Measurements from ENCODE around the gene LSM12.

The LSM12 gene

DNA sequence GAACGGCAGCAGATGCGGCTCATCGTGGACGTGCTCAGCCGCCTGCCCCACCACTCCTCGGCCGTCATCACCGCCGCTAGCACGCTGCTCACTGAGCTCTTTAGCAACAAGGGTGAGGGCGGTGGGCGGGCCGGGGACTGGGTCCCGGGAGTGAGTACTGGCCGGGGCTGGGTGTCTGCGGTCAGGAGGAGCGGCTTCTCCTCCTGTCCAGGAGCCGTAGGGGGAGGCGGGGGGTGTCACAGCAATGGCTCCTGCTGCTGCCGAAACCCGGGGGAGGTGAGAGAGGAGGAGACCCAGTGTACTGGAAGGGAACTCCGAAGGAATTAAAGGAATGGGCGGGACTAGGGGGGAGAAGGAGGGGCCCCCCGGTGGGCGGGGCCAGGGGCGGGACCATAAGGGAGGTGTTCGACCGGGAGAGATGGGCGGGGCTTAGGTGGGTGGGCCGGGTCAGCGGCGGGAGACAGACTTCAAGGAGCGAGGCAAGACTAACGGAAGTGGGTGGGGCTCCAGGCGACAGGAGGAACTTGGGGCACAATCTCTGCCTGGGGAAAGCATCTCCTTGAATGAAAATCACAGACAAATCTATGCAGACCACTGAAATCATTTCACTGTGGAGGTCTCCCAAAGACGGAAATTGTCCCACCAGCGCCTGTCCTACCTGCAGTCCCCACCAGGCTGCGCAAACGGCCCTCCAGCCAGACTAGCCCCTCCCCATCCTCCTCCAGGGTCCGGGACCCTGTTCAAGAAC is 59.7 kb downstream of the LSM12 start:
- peak; percentile 89 for DNase-seq (ENCODE audit: low read depth)
- H3K4me3 ChIP-seq (ENCODE audit: low read depth, low read length) = peak overlapping the region; percentile 79
- TF ChIP-seq, protein P1, sequence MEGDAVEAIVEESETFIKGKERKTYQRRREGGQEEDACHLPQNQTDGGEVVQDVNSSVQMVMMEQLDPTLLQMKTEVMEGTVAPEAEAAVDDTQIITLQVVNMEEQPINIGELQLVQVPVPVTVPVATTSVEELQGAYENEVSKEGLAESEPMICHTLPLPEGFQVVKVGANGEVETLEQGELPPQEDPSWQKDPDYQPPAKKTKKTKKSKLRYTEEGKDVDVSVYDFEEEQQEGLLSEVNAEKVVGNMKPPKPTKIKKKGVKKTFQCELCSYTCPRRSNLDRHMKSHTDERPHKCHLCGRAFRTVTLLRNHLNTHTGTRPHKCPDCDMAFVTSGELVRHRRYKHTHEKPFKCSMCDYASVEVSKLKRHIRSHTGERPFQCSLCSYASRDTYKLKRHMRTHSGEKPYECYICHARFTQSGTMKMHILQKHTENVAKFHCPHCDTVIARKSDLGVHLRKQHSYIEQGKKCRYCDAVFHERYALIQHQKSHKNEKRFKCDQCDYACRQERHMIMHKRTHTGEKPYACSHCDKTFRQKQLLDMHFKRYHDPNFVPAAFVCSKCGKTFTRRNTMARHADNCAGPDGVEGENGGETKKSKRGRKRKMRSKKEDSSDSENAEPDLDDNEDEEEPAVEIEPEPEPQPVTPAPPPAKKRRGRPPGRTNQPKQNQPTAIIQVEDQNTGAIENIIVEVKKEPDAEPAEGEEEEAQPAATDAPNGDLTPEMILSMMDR (IDR thresholded peaks at IDR 0.05; ENCODE audit: low read depth, low read length, missing control alignments) = peak; percentile 78

DNA sequence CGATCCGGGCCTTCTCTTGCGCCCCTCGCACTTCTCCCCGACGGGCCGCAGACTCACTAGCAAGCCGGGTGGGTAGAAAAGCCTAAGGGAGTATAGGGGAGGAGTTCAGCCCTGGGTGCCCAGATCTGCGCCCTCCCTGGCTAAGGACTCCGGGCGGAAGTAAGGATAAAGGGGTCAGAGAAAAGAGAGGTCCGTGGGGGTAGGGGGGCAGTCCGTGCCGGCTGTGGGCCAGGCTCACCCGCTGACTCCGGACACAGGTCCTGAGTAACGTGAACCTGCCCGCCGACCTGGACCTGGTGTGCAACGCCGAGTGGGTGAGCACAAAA is 60.2 kb downstream of the LSM12 start:
- TF ChIP-seq, protein P1 (IDR thresholded peaks at IDR 0.05; ENCODE audit: low read depth, low read length, missing control alignments) = no peak
- no peak for DNase-seq (ENCODE audit: low read depth)

DNA sequence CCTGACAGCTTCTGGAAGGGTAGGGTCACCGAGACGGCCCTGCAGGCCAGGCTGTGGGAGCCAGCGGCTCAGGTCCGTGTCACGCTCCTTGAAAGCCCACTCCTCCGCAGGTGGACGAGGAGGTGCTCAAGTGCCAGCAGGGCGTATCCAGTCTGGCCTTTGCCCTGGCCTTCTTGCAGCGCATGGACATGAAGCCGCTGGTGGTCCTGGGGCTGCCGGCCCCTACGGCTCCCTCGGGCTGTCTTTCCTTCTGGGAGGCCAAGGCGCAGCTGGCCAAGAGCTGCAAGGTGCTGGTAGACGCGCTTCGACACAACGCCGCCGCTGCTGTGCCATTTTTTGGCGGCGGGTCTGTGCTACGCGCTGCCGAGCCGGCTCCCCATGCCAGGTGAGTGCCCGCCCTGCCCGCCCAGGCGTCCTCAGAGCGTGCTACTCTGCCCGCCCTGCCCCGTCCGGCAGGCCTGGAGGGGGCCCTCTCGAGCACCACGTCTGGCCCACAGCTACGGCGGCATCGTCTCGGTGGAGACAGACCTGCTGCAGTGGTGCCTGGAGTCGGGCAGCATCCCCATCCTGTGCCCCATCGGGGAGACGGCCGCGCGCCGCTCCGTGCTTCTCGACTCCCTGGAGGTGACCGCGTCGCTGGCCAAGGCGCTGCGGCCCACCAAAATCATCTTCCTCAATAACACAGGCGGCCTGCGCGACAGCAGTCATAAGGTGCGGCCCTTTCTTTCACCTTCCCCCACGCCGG is 60.8 kb downstream of the LSM12 start:
- TF ChIP-seq, protein P1 (IDR thresholded peaks at IDR 0.05; ENCODE audit: low read depth, low read length, missing control alignments) = peak; percentile 21
- H3K4me3 ChIP-seq (ENCODE audit: low read depth, low read length) = peak overlapping the region; percentile 79; the same call in 1 of the 2 replicates
- no peak for DNase-seq (ENCODE audit: low read depth)

More for the DNA sequence above, 60.2 kb downstream of the LSM12 start:
- H3K4me3 ChIP-seq (ENCODE audit: low read depth, low read length) = peak overlapping the region; percentile 79

DNA sequence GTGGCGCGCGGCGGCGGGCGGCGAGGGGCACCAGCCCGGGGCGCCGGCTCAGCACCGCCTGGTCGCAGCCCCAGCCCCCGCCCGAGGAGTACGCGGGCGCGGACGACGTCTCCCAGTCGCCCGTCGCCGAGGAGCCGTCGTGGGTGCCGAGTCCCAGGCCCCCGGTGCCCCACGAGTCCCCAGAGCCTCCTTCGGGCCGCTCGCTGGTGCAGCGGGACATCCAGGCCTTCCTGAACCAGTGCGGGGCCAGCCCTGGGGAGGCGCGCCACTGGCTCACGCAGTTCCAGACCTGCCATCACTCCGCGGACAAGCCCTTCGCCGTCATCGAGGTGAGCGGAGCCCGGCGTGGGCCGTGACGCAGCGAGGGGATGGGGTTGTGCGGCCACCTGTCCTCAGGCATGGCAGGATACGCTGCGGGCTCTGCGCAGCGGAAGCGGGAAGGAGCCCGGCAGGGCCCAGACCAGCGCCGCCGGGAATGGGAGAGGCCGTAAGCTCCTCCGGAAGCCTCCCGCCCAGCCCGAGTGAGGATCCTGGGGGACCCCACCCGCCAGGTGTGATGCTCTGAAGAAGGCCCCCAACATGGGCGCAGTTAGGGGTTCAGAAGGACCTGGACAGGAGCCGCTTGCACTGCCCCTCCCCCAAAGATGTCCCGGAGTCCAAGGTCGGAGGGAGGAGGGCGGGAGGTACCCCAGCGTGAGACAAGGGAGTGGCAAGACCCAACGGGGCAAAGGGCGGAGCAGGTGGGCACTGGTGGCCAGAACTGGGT is 61.5 kb downstream of the LSM12 start:
- H3K4me3 ChIP-seq (ENCODE audit: low read depth, low read length) = no peak overlapping the region
- DNase-seq (ENCODE audit: low read depth) = no peak
- TF ChIP-seq, protein P1 (IDR thresholded peaks at IDR 0.05; ENCODE audit: low read depth, low read length, missing control alignments) = no peak

DNA sequence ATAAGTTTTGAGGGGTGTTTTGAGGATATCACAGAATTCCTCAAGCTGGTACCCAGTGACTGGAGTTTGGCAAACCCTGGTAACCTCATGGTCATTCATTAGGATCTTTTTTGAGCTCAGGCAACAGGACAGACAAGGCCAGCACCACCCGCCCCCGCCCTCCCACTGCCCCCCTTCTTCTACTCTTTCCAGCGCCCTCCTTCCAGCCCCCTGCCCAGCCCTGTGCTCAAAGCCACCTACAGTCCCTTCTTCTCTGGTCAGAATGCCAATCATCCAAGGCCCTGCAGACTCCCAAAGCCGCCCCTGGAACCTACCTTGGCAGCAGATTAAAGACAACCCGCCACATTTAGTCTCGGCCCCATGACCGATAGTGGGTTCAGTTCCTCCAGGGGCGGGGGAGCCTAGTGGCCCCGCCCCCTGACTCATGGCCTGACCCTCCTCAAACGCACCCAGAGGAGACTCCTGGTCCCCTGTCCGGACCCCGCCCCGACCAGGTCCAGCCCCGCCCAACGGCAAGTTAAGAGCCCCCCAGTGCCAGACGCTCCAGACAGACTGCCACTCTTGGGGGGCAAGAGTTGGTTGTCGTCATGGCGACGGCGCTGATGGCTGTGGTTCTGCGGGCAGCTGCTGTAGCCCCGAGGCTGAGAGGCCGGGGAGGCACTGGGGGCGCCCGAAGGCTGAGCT is 62.3 kb downstream of the LSM12 start, which contains the start of gene NAGS:
NAGS (plus strand) TSS at position 546 of the 684 bp plus-strand sequence; CDS start at position 588, 42 bp downstream.
- H3K4me3 ChIP-seq (ENCODE audit: low read depth, low read length) = no peak within 1 kb of the TSS
- no peak for DNase-seq (ENCODE audit: low read depth)
- TF ChIP-seq, protein P1 (IDR thresholded peaks at IDR 0.05; ENCODE audit: low read depth, low read length, missing control alignments) = no peak

DNA sequence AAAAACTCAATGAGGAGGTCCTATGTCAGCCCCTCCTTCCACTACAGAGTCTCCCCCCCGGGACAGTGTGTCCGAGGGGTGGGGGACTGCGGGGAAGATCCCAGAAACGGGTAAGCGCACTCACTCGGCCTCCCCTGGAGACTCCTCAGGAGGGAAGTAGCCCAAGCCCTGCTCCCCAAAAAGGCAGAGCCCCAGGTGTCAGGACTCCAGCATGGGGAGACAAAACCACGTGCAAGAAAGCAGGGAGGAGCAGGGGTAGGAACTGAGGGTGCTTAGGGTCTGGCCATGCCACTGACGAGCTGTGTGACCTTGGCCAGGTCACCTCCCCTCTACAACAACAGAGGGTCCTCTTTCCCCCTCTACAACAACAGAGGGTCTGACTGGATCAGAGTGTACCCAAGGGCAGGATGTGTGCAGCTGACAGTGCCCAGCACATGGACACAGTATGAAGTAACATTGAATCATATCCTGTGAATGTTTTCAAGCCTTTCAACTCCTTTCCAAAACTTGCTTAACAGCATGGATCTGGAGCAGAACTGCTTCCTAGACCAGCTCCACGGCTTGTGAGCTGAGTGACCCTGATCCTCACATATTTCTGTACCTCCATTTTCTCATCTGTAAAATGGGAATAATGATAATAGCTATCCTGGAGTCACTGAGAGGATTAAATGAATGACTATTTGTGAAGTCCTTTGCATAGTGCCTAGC is 64.2 kb downstream of the LSM12 start:
- no peak for DNase-seq (ENCODE audit: low read depth)
- TF ChIP-seq, protein P1 (IDR thresholded peaks at IDR 0.05; ENCODE audit: low read depth, low read length, missing control alignments) = no peak
- no peak overlapping the region for H3K4me3 ChIP-seq (ENCODE audit: low read depth, low read length)

Measured in GM12864 (cell line).